ENCODE data around the gene CAPN3.

DNA sequence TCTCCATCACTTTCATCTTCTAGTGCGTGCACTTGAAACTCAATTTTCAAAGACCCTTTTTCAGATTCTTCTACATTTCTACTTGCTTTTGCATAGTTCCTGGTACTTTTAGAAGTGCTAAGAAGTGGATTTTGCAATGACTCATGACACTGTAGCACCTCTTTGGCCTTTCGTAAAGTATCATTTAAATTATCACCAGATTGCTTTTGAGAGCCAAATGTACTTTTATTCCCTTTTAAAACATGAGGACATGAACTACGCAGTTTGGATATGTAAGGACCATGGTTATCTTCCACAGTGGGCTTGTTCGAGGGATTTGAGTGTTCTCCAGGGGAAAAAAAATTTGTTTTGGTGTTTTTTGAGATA, 91.1 kb downstream of the CAPN3 start:
- TF ChIP-seq, protein P1, sequence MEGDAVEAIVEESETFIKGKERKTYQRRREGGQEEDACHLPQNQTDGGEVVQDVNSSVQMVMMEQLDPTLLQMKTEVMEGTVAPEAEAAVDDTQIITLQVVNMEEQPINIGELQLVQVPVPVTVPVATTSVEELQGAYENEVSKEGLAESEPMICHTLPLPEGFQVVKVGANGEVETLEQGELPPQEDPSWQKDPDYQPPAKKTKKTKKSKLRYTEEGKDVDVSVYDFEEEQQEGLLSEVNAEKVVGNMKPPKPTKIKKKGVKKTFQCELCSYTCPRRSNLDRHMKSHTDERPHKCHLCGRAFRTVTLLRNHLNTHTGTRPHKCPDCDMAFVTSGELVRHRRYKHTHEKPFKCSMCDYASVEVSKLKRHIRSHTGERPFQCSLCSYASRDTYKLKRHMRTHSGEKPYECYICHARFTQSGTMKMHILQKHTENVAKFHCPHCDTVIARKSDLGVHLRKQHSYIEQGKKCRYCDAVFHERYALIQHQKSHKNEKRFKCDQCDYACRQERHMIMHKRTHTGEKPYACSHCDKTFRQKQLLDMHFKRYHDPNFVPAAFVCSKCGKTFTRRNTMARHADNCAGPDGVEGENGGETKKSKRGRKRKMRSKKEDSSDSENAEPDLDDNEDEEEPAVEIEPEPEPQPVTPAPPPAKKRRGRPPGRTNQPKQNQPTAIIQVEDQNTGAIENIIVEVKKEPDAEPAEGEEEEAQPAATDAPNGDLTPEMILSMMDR (IDR thresholded peaks at IDR 0.05; ENCODE audit: poor library complexity) = no peak
- TF ChIP-seq EZH2 (IDR thresholded peaks at IDR 0.05; ENCODE audit: borderline replicate concordance) = no peak
- TF ChIP-seq EZH2phosphoT487 (IDR thresholded peaks at IDR 0.05; ENCODE audit: low read depth, severe bottlenecking, unreplicated experiment) = no peak
